Esophagus squamous epithelium (tissue), 4 donors: ENCODE results near the gene CEP112.

Experiments
- POLR2A ChIP-seq, 4 donors: fragments of 450-650 bp; IDR thresholded peaks; one replicate each; pipeline ENCODE4 v1.6.1; 2017; ENCODE audit warnings: antibody characterized with exemption in 4 of 4, mild to moderate bottlenecking in 4 of 4, moderate library complexity in 3 of 4
- TF ChIP-seq, protein P1 (sequence below), 6 experiments: fragments of 450-650 bp in 4 of 6; fragments of 200-600 bp in 2 of 6; sonication (generic) in 2 of 6; IDR thresholded peaks; one replicate each; pipeline ENCODE4 v1.5.1; 2016 to 2019; ENCODE audit warnings: antibody characterized with exemption in 6 of 6, mild to moderate bottlenecking in 4 of 6, moderate library complexity in 4 of 6

DNA sequence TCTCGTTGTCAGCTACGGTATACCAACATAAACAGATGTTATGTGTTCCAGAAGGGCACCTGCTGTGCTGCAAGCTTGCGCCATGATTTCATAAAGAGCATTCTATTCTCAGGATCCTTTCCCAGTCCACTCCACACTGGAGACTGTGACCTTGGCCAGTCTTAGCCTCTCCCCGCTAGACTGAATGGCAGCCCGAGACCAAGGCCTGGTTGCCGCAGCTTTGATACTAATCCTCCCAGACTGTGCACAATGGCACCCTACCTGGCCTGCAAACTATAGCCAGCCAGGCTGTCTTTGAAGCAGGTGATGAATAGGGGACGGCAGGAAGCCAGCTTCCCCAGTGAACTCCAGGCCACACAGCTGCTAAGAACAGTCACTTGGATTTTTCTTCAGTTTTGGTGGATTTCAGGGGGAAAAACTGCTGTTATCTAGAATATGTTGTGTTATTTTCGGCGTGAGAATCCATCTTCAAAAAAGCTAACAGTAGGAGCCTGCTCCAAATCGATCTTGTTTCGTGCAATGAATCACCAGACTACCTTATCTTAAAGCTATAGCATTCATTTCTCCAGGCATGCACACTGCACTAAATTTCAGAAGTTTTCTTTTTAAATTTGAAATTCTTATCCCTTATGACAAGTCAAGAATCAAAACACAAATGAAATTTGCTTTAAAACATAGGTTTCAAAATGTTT lies 289.0 kb downstream of the CEP112 start:
- TF ChIP-seq, protein P1, sequence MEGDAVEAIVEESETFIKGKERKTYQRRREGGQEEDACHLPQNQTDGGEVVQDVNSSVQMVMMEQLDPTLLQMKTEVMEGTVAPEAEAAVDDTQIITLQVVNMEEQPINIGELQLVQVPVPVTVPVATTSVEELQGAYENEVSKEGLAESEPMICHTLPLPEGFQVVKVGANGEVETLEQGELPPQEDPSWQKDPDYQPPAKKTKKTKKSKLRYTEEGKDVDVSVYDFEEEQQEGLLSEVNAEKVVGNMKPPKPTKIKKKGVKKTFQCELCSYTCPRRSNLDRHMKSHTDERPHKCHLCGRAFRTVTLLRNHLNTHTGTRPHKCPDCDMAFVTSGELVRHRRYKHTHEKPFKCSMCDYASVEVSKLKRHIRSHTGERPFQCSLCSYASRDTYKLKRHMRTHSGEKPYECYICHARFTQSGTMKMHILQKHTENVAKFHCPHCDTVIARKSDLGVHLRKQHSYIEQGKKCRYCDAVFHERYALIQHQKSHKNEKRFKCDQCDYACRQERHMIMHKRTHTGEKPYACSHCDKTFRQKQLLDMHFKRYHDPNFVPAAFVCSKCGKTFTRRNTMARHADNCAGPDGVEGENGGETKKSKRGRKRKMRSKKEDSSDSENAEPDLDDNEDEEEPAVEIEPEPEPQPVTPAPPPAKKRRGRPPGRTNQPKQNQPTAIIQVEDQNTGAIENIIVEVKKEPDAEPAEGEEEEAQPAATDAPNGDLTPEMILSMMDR (IDR thresholded peaks at IDR 0.05), result no peak
- no peak for TF ChIP-seq POLR2A (IDR thresholded peaks at IDR 0.05)
